Measurements from ENCODE around the gene ADAMTS16. TPM values are rescaled to one million over a fixed set of nuclear protein-coding genes. Genes with fewer than 3 reads are reported as not detected.

The ADAMTS16 gene
- total RNA-seq, 2 experiments from 2014 or later = not detected

- H3K36me3 Mint-ChIP-seq (ENCODE audit: low read depth) = no peaks in the 10 kb centered on the region
- H3K9me3 Mint-ChIP-seq = peaks cover 2% of the 10 kb centered on the region
- no peaks in the 10 kb centered on the region for H3K4me1 Mint-ChIP-seq
- DNase-seq = no peak
- H3K27ac Mint-ChIP-seq = no peak overlapping the region
- no peak overlapping the region for H3K4me3 Mint-ChIP-seq
- ChIA-PET POLR2A (no interaction called here), CTCF (no interaction called here)
- H3K27me3 Mint-ChIP-seq = no peaks in the 10 kb centered on the region
Measured at GRCh38 chr5:5339257-5339656, 199.1 kb downstream of the ADAMTS16 start.

- POLR2A ChIA-PET = no interaction called here
Measured at GRCh38 chr5:5340206-5340729, 200.1 kb downstream of the ADAMTS16 start.

GRCh38 chr5:5341531-5342292 lies 201.6 kb downstream of the ADAMTS16 start:
- no peak overlapping the region for H3K4me3 Mint-ChIP-seq
- H3K9me3 Mint-ChIP-seq = no peaks in the 10 kb centered on the region
- CTCF ChIA-PET = no interaction called here
- POLR2A ChIA-PET = no interaction called here
- no peaks in the 10 kb centered on the region for H3K36me3 Mint-ChIP-seq (ENCODE audit: low read depth)
- no peaks in the 10 kb centered on the region for H3K27me3 Mint-ChIP-seq
- no peak overlapping the region for H3K27ac Mint-ChIP-seq
- H3K4me1 Mint-ChIP-seq = no peaks in the 10 kb centered on the region
- DNase-seq = no peak

More at GRCh38 chr5:5340206-5340729, 200.1 kb downstream of the ADAMTS16 start:
- no peaks in the 10 kb centered on the region for H3K27me3 Mint-ChIP-seq
- CTCF ChIA-PET = no interaction called here
- H3K4me3 Mint-ChIP-seq = no peak overlapping the region
- H3K9me3 Mint-ChIP-seq = no peaks in the 10 kb centered on the region
- DNase-seq = no peak
- no peaks in the 10 kb centered on the region for H3K36me3 Mint-ChIP-seq (ENCODE audit: low read depth)
- H3K4me1 Mint-ChIP-seq = no peaks in the 10 kb centered on the region
- no peak overlapping the region for H3K27ac Mint-ChIP-seq

GRCh38 chr5:5342784-5343183 lies 202.7 kb downstream of the ADAMTS16 start:
- CTCF ChIA-PET = no interaction called here
- peaks cover 3% of the 10 kb centered on the region for H3K4me1 Mint-ChIP-seq
- no peak for DNase-seq
- H3K27ac Mint-ChIP-seq = no peak overlapping the region
- H3K9me3 Mint-ChIP-seq = no peaks in the 10 kb centered on the region
- no peaks in the 10 kb centered on the region for H3K36me3 Mint-ChIP-seq (ENCODE audit: low read depth)
- no peaks in the 10 kb centered on the region for H3K27me3 Mint-ChIP-seq
- H3K4me3 Mint-ChIP-seq = no peak overlapping the region
- POLR2A ChIA-PET = no interaction called here

GRCh38 chr5:5343568-5343967 lies 203.4 kb downstream of the ADAMTS16 start:
- H3K27me3 Mint-ChIP-seq = no peaks in the 10 kb centered on the region
- ChIA-PET POLR2A (no interaction called here), CTCF (no interaction called here)
- H3K9me3 Mint-ChIP-seq = no peaks in the 10 kb centered on the region
- no peaks in the 10 kb centered on the region for H3K36me3 Mint-ChIP-seq (ENCODE audit: low read depth)
- no peak for DNase-seq
- H3K27ac Mint-ChIP-seq = no peak overlapping the region
- peaks cover 7% of the 10 kb centered on the region for H3K4me1 Mint-ChIP-seq
- no peak overlapping the region for H3K4me3 Mint-ChIP-seq

- Mint-ChIP-seq H3K4me3 (no peak overlapping the region), H3K27me3 (no peaks in the 10 kb centered on the region), H3K9me3 (no peaks in the 10 kb centered on the region), H3K4me1 (peaks cover 7% of the 10 kb centered on the region), H3K36me3 (ENCODE audit: low read depth) (no peaks in the 10 kb centered on the region), H3K27ac (no peak overlapping the region)
- ChIA-PET CTCF (no interaction called here), POLR2A (no interaction called here)
- DNase-seq = no peak
Measured at GRCh38 chr5:5344051-5344571, 204.0 kb downstream of the ADAMTS16 start.

GRCh38 chr5:5344606-5345005 lies 204.5 kb downstream of the ADAMTS16 start:
- POLR2A ChIA-PET = no interaction called here
- CTCF ChIA-PET = no interaction called here
- DNase-seq = no peak
- H3K27ac Mint-ChIP-seq = no peak overlapping the region
- no peaks in the 10 kb centered on the region for H3K9me3 Mint-ChIP-seq
- H3K4me3 Mint-ChIP-seq = no peak overlapping the region
- no peaks in the 10 kb centered on the region for H3K27me3 Mint-ChIP-seq
- peaks cover 7% of the 10 kb centered on the region for H3K4me1 Mint-ChIP-seq
- H3K36me3 Mint-ChIP-seq (ENCODE audit: low read depth) = no peaks in the 10 kb centered on the region

- Mint-ChIP-seq H3K27me3 (no peaks in the 10 kb centered on the region), H3K9me3 (peaks cover 3% of the 10 kb centered on the region), H3K4me3 (no peak overlapping the region), H3K27ac (no peak overlapping the region), H3K36me3 (ENCODE audit: low read depth) (no peaks in the 10 kb centered on the region), H3K4me1 (peaks cover 7% of the 10 kb centered on the region)
- DNase-seq = no peak
- POLR2A ChIA-PET = no interaction called here
- CTCF ChIA-PET = no interaction called here
Measured at GRCh38 chr5:5347442-5347841, 207.3 kb downstream of the ADAMTS16 start.

GRCh38 chr5:5348135-5348534 lies 208.0 kb downstream of the ADAMTS16 start:
- DNase-seq = no peak
- ChIA-PET POLR2A (no interaction called here), CTCF (no interaction called here)
- Mint-ChIP-seq H3K4me1 (peaks cover 7% of the 10 kb centered on the region), H3K9me3 (peaks cover 3% of the 10 kb centered on the region), H3K27me3 (no peaks in the 10 kb centered on the region), H3K27ac (no peak overlapping the region), H3K36me3 (ENCODE audit: low read depth) (no peaks in the 10 kb centered on the region), H3K4me3 (no peak overlapping the region)

GRCh38 chr5:5348576-5348975 lies 208.4 kb downstream of the ADAMTS16 start:
- Mint-ChIP-seq H3K27ac (no peak overlapping the region), H3K36me3 (ENCODE audit: low read depth) (no peaks in the 10 kb centered on the region), H3K4me1 (peaks cover 7% of the 10 kb centered on the region), H3K27me3 (no peaks in the 10 kb centered on the region), H3K4me3 (no peak overlapping the region), H3K9me3 (peaks cover 3% of the 10 kb centered on the region)
- DNase-seq = no peak
- ChIA-PET CTCF (no interaction called here), POLR2A (no interaction called here)

- H3K27me3 Mint-ChIP-seq = no peaks in the 10 kb centered on the region
- DNase-seq = no peak
- H3K4me1 Mint-ChIP-seq = peaks cover 7% of the 10 kb centered on the region
- H3K4me3 Mint-ChIP-seq = no peak overlapping the region
- H3K36me3 Mint-ChIP-seq (ENCODE audit: low read depth) = no peaks in the 10 kb centered on the region
- ChIA-PET POLR2A (no interaction called here), CTCF (no interaction called here)
- peaks cover 3% of the 10 kb centered on the region for H3K9me3 Mint-ChIP-seq
- no peak overlapping the region for H3K27ac Mint-ChIP-seq
Measured at GRCh38 chr5:5350101-5350500, 210.0 kb downstream of the ADAMTS16 start.

GRCh38 chr5:5351288-5351979 lies 211.3 kb downstream of the ADAMTS16 start:
- Mint-ChIP-seq H3K36me3 (ENCODE audit: low read depth) (no peaks in the 10 kb centered on the region), H3K27me3 (no peaks in the 10 kb centered on the region), H3K4me1 (peaks cover 7% of the 10 kb centered on the region), H3K27ac (no peak overlapping the region), H3K9me3 (peaks cover 3% of the 10 kb centered on the region), H3K4me3 (no peak overlapping the region)
- POLR2A ChIA-PET = no interaction called here
- CTCF ChIA-PET = no interaction called here
- DNase-seq = no peak

GRCh38 chr5:5352675-5353074 lies 212.5 kb downstream of the ADAMTS16 start:
- H3K9me3 Mint-ChIP-seq = peaks cover 3% of the 10 kb centered on the region
- H3K4me3 Mint-ChIP-seq = no peak overlapping the region
- H3K27ac Mint-ChIP-seq = no peak overlapping the region
- no peaks in the 10 kb centered on the region for H3K36me3 Mint-ChIP-seq (ENCODE audit: low read depth)
- no peaks in the 10 kb centered on the region for H3K27me3 Mint-ChIP-seq
- ChIA-PET CTCF (no interaction called here), POLR2A (no interaction called here)
- no peak for DNase-seq
- H3K4me1 Mint-ChIP-seq = peaks cover 6% of the 10 kb centered on the region

GRCh38 chr5:5353681-5354080 lies 213.6 kb downstream of the ADAMTS16 start:
- Mint-ChIP-seq H3K27ac (no peak overlapping the region), H3K4me3 (no peak overlapping the region), H3K36me3 (ENCODE audit: low read depth) (no peaks in the 10 kb centered on the region), H3K4me1 (no peaks in the 10 kb centered on the region), H3K27me3 (no peaks in the 10 kb centered on the region), H3K9me3 (peaks cover 3% of the 10 kb centered on the region)
- ChIA-PET POLR2A (no interaction called here), CTCF (no interaction called here)
- no peak for DNase-seq

Data from activated CD4-positive, alpha-beta memory T cell treated with anti-CD3 and anti-CD28 coated beads, Interleukin-2, amount 10 ng/mL, durations not matched to agents 7 days and 5 days (primary cell).